ENCODE data around the gene MARCHF10. TPM values are rescaled to one million over a fixed set of nuclear protein-coding genes. Genes with fewer than 3 reads are reported as not detected.

MARCHF10 gene
- total and polyA plus RNA-seq, 2 donors (not counting 3 experiments of a cell fraction or from before 2014, with no cell fraction given) = 0.11 TPM; not detected in 1

- Histone ChIP-seq H4K20me1 (replicated peaks; ENCODE audit: control insufficient read depth, extremely low read depth, insufficient read depth, low read length) (no peaks in the 10 kb centered on the region), H3K36me3 (ENCODE audit: control insufficient read depth in 2 of 2, extremely low read depth in 1 of 2, insufficient read depth in 2 of 2, low read length in 2 of 2) (no peaks in the 10 kb centered on the region), H3K4me3 (replicated peaks in 1 of 3; ENCODE audit: insufficient read depth in 1 of 3, low read depth in 1 of 3, low read length in 3 of 3) (no peak overlapping the region), H3K9ac (replicated peaks; ENCODE audit: extremely low read depth, insufficient read depth, low read length) (no peak overlapping the region), H3K9me3 (replicated peaks; ENCODE audit: control insufficient read depth, insufficient read depth, low read length) (no peaks in the 10 kb centered on the region), H3K79me2 (ENCODE audit: control insufficient read depth, insufficient read depth, low read length) (no peaks in the 10 kb centered on the region), H3K27ac (ENCODE audit: insufficient read depth, low read depth, low read length) (no peak overlapping the region), H3K9me1 (replicated peaks; ENCODE audit: control insufficient read depth, extremely low read depth, insufficient read depth, low read length) (no peaks in the 10 kb centered on the region), H3K4me1 (ENCODE audit: control insufficient read depth, extremely low read depth, insufficient read depth, low read length) (peaks cover 4% of the 10 kb centered on the region), H3K27me3 (ENCODE audit: control insufficient read depth in 2 of 2, insufficient read depth in 2 of 2, low read length in 2 of 2) (no peaks in the 10 kb centered on the region), H3K4me2 (ENCODE audit: insufficient read depth, low read length) (no peak overlapping the region), H2AFZ (ENCODE audit: low read depth, low read length) (no peak overlapping the region)
- no TSS peak for BruUV-seq (replicated peaks)
- POLR2A ChIA-PET = no interaction called here
- intact Hi-C loops (cut with micrococcal nuclease) (no loop called here), dilution Hi-C loops (cut with MboI; ENCODE audit: extremely low pct_ligation_motif_present, low sequenced_read_pairs) (no loop called here)
- TF ChIP-seq FOS (IDR thresholded peaks at IDR 0.05; ENCODE audit: borderline replicate concordance, insufficient read depth, low read length) (no peak), JUN (IDR thresholded peaks at IDR 0.05; ENCODE audit: borderline replicate concordance, insufficient read depth, insufficient read length, low read depth) (no peak), EZH2 (IDR thresholded peaks at IDR 0.05; ENCODE audit: borderline replicate concordance, low read depth, low read length, severe bottlenecking) (no peak), MYC (IDR thresholded peaks at IDR 0.05; ENCODE audit: low read depth, low read length) (no peak), MAX (IDR thresholded peaks at IDR 0.05; ENCODE audit: insufficient read depth, insufficient read length) (no peak), GATA2 (IDR thresholded peaks at IDR 0.05; ENCODE audit: insufficient read depth, insufficient read length, low read depth, low read length) (no peak), POLR2A (IDR thresholded peaks at IDR 0.05; ENCODE audit: low read depth, low read length) (no peak), POLR2AphosphoS5 (IDR thresholded peaks at IDR 0.05; ENCODE audit: insufficient read depth, low read depth, low read length) (no peak), CTCF (IDR thresholded peaks at IDR 0.05; ENCODE audit: extremely low read depth in 1 of 2, insufficient read depth in 1 of 2, low read depth in 1 of 2, low read length in 2 of 2) (no peak)
- CTCF ChIA-PET = no interaction called here
- DNase-seq (ENCODE audit: low read depth, low spot score) = no peak
- FAIRE-seq = no peak
Measured at GRCh38 chr17:62688398-62689160, 119.5 kb downstream of the MARCHF10 start.
